Ishikawa (cell line): ENCODE results near the gene GALNT14.

Source experiments
- CEBPB ChIP-seq: IDR thresholded peaks from 2 replicates; pipeline ENCODE4 v1.6.1; 2012
- CREB1 ChIP-seq: IDR thresholded peaks from 2 replicates; pipeline ENCODE4 v1.6.1; 2012; ENCODE audit warnings: low read depth
- EGR1 ChIP-seq: IDR thresholded peaks from 2 replicates; pipeline ENCODE4 v1.6.1; 2012
- EP300 ChIP-seq: IDR thresholded peaks from 2 replicates; pipeline ENCODE4 v1.6.1; 2012; ENCODE audit warnings: borderline replicate concordance
- FOXM1 ChIP-seq: IDR thresholded peaks from 2 replicates; pipeline ENCODE4 v1.6.1; 2012; ENCODE audit warnings: low read depth, borderline replicate concordance
- MAX ChIP-seq: IDR thresholded peaks from 2 replicates; pipeline ENCODE4 v1.6.1; 2012
- NFIC ChIP-seq: IDR thresholded peaks from 2 replicates; pipeline ENCODE4 v1.6.1; 2012
- RAD21 ChIP-seq: IDR thresholded peaks from 2 replicates; pipeline ENCODE4 v1.6.1; 2012; ENCODE audit warnings: low read depth
- TAF1 ChIP-seq: IDR thresholded peaks from 2 replicates; pipeline ENCODE4 v1.6.1; 2012; ENCODE audit warnings: low read depth, mild to moderate bottlenecking
- TCF12 ChIP-seq: IDR thresholded peaks from 2 replicates; pipeline ENCODE4 v1.6.1; 2012; ENCODE audit warnings: low read depth
- TEAD4 ChIP-seq: IDR thresholded peaks from 2 replicates; pipeline ENCODE4 v1.6.1; 2012
- USF1 ChIP-seq: IDR thresholded peaks from 2 replicates; pipeline ENCODE4 v1.6.1; 2012
- YY1 ChIP-seq: IDR thresholded peaks from 2 replicates; pipeline ENCODE4 v1.6.1; 2012; ENCODE audit warnings: low read depth
- ZBTB7A ChIP-seq: IDR thresholded peaks from 2 replicates; pipeline ENCODE4 v1.6.1; 2012; ENCODE audit warnings: low read depth
- TF ChIP-seq, protein P1 (sequence below): IDR thresholded peaks from 2 replicates; pipeline ENCODE4 v1.6.1; 2012; ENCODE audit warnings: low read depth, mild to moderate bottlenecking

The GALNT14 gene

GRCh38 chr2:30948857-30949256, 189.4 kb downstream of the GALNT14 start:
- no peak for TF ChIP-seq ZBTB7A
- TF ChIP-seq TAF1: no peak
- TF ChIP-seq TCF12: no peak
- TF ChIP-seq, protein P1, sequence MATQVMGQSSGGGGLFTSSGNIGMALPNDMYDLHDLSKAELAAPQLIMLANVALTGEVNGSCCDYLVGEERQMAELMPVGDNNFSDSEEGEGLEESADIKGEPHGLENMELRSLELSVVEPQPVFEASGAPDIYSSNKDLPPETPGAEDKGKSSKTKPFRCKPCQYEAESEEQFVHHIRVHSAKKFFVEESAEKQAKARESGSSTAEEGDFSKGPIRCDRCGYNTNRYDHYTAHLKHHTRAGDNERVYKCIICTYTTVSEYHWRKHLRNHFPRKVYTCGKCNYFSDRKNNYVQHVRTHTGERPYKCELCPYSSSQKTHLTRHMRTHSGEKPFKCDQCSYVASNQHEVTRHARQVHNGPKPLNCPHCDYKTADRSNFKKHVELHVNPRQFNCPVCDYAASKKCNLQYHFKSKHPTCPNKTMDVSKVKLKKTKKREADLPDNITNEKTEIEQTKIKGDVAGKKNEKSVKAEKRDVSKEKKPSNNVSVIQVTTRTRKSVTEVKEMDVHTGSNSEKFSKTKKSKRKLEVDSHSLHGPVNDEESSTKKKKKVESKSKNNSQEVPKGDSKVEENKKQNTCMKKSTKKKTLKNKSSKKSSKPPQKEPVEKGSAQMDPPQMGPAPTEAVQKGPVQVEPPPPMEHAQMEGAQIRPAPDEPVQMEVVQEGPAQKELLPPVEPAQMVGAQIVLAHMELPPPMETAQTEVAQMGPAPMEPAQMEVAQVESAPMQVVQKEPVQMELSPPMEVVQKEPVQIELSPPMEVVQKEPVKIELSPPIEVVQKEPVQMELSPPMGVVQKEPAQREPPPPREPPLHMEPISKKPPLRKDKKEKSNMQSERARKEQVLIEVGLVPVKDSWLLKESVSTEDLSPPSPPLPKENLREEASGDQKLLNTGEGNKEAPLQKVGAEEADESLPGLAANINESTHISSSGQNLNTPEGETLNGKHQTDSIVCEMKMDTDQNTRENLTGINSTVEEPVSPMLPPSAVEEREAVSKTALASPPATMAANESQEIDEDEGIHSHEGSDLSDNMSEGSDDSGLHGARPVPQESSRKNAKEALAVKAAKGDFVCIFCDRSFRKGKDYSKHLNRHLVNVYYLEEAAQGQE: no peak
- TF ChIP-seq NFIC: no peak

DNA sequence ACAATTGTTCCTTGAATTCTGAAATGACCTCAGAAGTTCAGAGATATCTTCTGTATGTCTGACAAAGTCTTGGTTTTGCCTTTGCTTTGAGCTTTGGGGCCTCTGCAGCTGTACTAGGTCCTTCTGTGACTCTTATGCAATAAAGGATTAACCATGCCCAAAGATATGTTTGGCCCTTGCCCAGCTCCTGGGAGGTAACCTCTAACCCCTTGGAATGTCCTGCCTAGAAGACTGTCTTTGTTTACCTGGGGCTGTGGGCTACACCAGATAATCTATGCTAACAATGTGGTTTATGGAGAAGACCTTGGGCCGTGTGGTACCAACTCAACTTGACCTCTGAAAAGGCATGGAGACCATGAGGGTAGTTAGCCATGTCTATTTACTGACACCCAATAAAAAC, 190.1 kb downstream of the GALNT14 start:
- no peak for TF ChIP-seq EP300
- TF ChIP-seq RAD21: no peak
- TF ChIP-seq MAX: no peak
- no peak for TF ChIP-seq USF1
- TF ChIP-seq EGR1: no peak
- no peak for TF ChIP-seq CEBPB

GRCh38 chr2:30947686-30948085, 190.6 kb downstream of the GALNT14 start:
- TF ChIP-seq TAF1 (no peak), TCF12 (no peak)

DNA sequence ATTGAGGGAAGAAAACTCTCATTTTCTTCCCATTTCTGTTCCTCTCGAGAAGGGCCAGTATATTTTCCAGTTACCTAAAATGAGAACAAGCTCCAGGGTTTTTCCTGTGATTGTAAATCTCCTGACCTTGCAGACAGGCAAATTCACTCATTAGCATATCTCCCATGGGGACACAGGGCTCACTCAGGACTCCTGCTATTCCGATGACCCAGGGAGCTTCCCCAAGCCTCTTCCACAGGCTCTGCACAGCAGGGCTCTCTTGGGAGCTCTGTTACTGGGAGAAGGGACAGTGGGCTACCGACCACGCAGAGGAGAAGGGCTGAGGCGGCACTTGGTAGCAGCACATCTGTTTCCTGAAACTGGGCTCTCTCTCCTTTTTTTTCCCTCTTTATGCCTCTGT, 195.8 kb downstream of the GALNT14 start:
- TF ChIP-seq TAF1: no peak
- TF ChIP-seq TCF12: no peak
- TF ChIP-seq FOXM1: no peak
- TF ChIP-seq USF1: no peak
- TF ChIP-seq CREB1: no peak
- TF ChIP-seq, protein P1: no peak
- no peak for TF ChIP-seq RAD21
- no peak for TF ChIP-seq YY1
- no peak for TF ChIP-seq EP300
- no peak for TF ChIP-seq EGR1
- TF ChIP-seq CEBPB: no peak
- TF ChIP-seq TEAD4: no peak
- no peak for TF ChIP-seq NFIC
- TF ChIP-seq ZBTB7A: no peak

DNA sequence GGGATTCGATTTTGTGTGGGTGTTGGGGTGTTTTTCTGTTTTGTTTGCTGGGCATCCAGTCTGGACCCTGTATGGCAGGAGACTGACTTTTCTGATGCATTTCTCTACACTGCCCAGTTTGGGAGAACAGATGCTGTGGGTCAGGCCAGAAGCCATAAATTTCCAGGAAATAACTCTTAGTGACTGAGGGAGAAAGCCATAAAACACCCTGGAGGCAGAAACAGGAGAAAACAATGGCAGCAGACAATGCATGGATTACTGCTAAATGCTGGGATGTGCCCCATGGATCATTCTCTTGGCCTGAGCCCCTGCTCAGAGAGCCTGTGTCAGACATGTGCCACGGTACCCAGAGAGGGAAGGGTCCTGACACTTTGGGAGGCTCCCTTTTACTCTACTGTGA, 197.4 kb downstream of the GALNT14 start:
- TF ChIP-seq YY1: no peak
- TF ChIP-seq EGR1: no peak
- TF ChIP-seq FOXM1: no peak

DNA sequence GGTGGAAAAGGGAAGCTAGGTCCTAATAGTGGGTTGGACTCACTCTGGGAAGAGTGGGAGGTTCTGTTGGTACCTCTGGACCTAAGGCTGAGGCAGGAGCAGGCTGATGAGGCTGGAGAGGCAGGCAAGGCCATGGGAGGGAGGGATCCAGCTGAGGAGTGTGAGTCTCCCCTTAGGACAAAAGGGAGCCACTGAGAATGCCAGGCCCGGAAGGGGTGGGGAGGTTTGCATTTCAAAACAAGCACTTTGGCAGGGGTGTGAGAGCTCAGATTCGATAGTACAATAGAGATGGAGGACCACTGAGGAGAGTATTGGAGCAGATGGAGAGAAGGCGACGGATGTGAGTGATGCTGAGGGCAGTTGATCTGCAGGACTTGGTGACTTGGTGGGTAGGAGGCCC, 198.9 kb downstream of the GALNT14 start:
- TF ChIP-seq ZBTB7A (no peak), FOXM1 (no peak), RAD21 (no peak), NFIC (no peak), EGR1 (no peak)

DNA sequence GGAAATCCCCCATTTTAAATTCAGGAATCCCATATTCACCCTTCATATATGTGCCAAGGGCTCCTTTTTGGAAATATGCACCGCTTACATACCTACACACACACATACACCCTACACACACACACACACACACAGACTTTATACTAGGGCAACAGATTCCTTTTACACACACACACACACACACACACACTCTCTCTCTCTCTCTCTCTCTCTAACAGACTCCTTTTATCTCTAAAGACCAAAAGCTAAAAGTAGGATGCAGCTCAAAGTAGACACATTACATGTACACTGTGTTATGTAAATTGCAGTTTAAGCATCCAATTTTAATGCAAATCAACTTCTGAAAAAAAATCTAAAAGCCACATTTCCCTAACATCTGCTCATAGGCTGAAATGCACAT, 200.0 kb downstream of the GALNT14 start:
- no peak for TF ChIP-seq RAD21
- no peak for TF ChIP-seq CREB1
- no peak for TF ChIP-seq EGR1
- TF ChIP-seq NFIC: no peak
- no peak for TF ChIP-seq USF1
- TF ChIP-seq EP300: no peak
- no peak for TF ChIP-seq YY1
- TF ChIP-seq, protein P1: no peak
- TF ChIP-seq TCF12: no peak
- no peak for TF ChIP-seq FOXM1
- TF ChIP-seq ZBTB7A: no peak
- TF ChIP-seq MAX: no peak
- no peak for TF ChIP-seq TAF1
- TF ChIP-seq TEAD4: no peak
- TF ChIP-seq CEBPB: no peak
